HG03469 (cell line): Measurements from ENCODE around the gene ZFYVE21.
A peak's percentile ranks its signal among the peaks of the same experiment; 100 is the strongest.
"Not testable (repeated sequence)": the region's sequence is repeated elsewhere in the genome, so short reads cannot be mapped to it uniquely, and the experiment has no call there.

Source experiments
- ATAC-seq: cut with Tn5 transposase; IDR thresholded peaks from one replicate; pipeline ENCODE4 v1.9.1; 2021; ENCODE audit warnings: mild to moderate bottlenecking, moderate library complexity, moderate number of reproducible peaks; ENCODE audit not compliant: unreplicated experiment

ZFYVE21 gene

GRCh38 chr14:103753774-103754173, 38.2 kb downstream of the ZFYVE21 start:
- ATAC-seq, result no peak

- ATAC-seq, result no peak
Measured at GRCh38 chr14:103755060-103755459, 39.5 kb downstream of the ZFYVE21 start.

GRCh38 chr14:103758059-103758776, 42.6 kb downstream of the ZFYVE21 start:
- no peak for ATAC-seq

GRCh38 chr14:103762036-103762435, 46.4 kb downstream of the ZFYVE21 start:
- no peak for ATAC-seq

GRCh38 chr14:103762541-103762940, 46.9 kb downstream of the ZFYVE21 start:
- ATAC-seq, result no peak

- peak; percentile 67 for ATAC-seq
Measured at GRCh38 chr14:103763730-103764488, 48.3 kb downstream of the ZFYVE21 start.

- no peak for ATAC-seq
Measured at GRCh38 chr14:103765526-103765925, 49.9 kb downstream of the ZFYVE21 start.

- ATAC-seq, result no peak
Measured at GRCh38 chr14:103767336-103767894, 51.8 kb downstream of the ZFYVE21 start.

GRCh38 chr14:103770500-103770899, 54.9 kb downstream of the ZFYVE21 start:
- ATAC-seq, result no peak

GRCh38 chr14:103770902-103771301, 55.3 kb downstream of the ZFYVE21 start:
- ATAC-seq, result no peak

- no peak for ATAC-seq
Measured at GRCh38 chr14:103772078-103772712, 56.6 kb downstream of the ZFYVE21 start.

GRCh38 chr14:103773521-103773920, 57.9 kb downstream of the ZFYVE21 start:
- no peak for ATAC-seq

- ATAC-seq, result no peak
Measured at GRCh38 chr14:103775506-103775905, 59.9 kb downstream of the ZFYVE21 start.

- ATAC-seq, result not testable (repeated sequence)
Measured at GRCh38 chr14:103776319-103776718, 60.7 kb downstream of the ZFYVE21 start.

- no peak for ATAC-seq
Measured at GRCh38 chr14:103782376-103782775, 66.8 kb downstream of the ZFYVE21 start.
